Midbrain (tissue), 1 donor: ENCODE data around the gene SDK1.

Experiments
- DNase-seq: peaks from one replicate; lab custom pipeline; 2025; lab: John Stamatoyannopoulos, UW

The SDK1 gene

DNA sequence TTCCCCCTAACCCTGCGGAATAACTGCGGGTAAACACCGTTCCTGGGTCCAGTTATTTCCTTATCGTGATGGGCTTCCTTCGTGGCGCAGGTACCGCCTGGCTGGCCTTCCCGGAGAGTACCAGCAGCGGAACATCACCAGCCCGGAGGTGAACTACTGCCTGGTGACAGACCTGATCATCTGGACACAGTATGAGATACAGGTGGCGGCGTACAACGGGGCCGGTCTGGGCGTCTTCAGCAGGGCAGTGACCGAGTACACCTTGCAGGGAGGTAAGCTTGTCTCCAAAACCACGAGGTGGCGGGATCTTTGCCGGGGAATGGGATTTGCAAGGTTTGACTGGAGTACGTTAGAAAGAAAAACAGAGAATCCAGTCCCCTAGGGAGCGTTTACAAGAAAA is 716.0 kb downstream of the SDK1 start:
- no peak for DNase-seq

DNA sequence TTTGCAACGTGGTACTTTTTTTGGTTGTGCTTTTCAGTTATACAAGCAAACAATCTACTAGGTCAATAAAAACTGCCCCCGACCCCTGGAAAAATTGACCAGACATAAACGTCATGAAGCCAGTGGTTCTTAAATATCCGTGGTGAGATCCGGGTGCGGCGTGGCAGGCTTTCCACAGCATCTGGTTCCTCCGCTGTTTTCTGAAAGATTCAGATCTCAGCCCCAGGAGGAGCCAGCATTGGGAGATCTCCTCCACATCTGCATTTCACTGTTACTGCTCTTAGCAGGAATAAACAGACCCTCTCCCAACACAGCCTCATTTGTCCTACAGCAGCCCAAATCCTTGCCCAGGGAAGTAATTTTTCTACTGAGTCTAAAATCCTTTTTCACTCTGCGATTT is 716.7 kb downstream of the SDK1 start:
- DNase-seq, result no peak

DNA sequence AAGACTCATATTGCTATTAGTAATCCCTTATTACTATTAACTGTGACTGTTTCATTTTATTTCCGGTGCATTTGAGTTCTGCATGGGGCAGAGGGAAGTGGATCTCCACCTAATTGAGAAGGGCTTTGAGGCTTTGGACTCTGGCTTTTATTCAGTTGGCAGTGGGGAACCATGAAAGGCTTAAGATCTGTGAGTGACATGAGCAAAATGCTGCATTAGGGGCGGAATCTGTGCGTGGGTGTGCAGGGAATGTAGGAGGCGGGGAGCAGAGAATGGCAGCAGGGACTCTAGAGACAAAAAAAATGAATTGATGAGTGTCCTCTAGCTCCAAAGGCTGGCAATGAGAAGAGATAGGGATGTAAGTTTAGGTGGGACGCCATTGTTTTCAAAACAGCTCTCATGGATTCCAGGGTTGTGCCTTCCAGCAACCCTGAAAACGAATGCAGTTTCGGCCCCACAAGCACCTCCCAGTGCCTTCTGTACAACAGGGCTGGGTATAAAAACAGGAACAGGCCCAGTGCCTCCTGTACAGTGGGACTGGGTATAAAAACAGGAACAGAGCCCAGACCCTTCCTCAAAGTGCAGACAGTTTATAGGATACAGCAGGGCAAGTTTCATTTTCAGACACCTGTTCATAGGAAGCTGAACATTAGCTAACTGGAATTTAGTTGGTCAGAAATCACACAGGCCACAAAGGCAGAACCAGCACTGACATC is 717.7 kb downstream of the SDK1 start:
- no peak for DNase-seq

DNA sequence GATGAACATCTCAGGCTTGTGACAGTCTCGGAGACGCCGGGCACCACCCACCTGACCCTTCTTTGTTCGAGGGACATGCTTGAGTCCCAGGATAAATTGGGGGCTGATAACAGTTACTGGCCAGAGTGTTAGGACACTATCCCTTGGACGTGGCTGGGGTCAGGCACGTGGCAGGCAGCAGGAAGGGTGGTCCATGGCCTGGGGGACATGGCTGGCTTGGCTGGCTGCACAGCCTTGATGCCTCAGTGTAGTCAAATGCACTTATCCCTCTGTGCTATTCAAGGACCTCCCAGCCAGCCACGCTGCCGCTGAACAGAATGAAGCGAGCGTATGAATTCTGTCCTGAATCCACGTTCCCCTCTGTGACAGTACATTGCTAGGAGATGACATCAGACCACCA is 719.0 kb downstream of the SDK1 start:
- DNase-seq, result no peak

DNA sequence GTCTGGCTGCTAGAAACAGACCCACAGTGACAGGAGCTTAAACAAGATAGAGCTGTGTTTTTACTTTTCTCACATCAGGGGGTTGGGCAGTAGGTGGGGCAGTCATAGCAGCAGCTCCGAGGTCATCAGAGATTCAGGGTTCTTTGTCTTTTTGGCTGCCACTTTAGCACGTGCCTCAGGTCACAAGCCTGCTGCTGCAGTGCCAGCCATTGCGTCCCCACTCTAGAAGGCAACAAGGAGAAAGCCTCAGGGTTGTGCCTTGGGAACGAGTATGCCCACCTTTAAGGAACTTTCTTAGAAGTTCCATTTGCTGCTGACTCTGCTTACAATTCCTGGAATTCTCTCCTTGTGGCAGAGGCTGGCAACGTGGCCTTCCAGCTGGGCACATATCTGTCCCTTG is 720.4 kb downstream of the SDK1 start:
- no peak for DNase-seq

DNA sequence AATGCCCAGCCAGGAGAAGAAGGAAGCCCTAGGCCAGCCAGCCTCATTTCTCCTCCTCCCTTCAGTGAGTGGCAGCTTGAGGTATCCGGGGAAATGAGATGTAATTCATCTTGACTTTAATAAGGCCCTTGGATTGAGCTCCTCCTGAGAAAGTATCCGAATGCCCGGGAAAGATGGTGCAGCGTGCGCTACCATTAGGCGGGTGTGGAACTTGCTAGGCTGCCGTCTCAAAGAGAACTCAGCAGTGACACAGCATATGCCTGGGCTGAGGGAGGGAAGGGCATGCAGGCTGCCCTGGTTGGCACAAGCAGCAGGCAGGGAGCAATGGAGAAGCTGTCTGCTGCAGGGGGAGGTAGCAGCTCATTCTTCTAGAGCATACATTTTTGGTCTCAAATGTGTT is 721.2 kb downstream of the SDK1 start:
- no peak for DNase-seq

DNA sequence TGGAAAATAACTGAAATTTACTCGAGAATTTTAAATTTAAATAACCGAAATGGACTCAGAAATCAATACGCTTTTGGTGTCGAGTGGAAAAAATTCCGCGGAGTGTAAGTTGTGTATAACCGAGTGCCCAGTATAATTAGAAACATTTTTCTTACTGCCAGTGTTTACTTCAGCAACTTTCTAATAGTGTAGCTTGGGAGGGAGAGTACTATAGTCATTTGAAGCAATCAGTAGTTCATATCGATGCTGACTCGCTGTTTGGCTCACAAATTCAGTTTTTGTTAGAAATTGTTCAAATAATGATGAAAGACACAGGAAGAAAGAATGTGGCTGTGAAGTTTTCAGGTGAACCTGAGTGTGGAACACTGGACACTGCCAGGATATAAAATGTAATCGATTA is 722.5 kb downstream of the SDK1 start:
- DNase-seq, result no peak

DNA sequence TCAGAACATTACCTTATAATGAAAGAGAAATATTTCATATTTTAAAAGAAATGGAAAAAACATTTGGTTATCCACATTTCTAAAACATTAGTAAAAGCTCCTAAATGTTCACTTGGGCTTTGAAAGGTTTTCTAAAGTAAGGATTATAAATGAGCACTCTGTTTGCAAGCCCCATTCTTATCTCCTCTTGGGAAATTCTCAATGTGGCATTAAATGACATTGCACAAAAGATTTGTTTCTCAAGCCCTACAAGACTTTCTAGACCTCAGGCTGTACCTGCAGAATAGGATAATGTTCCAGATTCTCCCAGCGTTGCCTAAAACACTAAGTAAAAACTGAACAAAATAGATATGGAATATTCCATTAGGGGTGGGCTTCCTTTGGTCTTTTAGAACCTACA is 723.1 kb downstream of the SDK1 start:
- DNase-seq, result no peak

DNA sequence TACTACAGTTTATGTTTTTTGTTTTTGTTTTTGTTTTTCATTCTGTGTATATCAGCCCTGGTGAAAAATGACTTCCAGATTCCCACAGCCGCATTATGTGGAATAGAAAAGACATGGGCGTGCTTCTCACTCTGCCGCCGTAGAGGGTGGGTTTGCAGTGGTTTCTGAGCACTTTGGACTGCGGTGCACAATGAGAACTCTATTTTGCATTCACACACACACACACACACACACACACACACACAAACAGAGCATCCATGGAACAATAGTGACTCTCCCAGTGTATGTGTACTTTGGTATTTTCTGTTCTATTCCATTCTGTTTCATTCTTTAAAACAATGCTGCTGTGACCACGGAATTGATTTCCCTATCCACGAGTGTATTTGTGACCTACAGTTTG is 723.8 kb downstream of the SDK1 start:
- DNase-seq, result no peak

DNA sequence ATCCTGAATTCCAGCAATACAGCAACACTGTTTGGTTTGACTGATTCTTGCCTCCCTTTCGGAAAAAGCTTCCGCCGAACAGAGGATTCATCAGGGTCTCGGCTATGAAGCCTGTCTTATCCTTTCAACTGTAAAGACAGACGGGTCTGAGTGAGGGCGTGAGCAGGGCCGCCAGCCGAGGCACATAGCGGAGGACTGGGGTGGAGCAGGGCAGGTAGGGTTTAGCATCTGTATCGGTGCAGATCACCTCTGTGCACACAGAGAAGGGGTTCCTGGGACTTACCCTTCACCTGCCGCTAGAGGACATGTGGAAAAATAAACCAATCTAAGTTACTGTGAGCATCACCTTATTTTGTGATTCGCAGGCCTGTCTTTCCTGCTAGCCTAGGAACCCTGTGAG is 724.2 kb downstream of the SDK1 start:
- DNase-seq, result no peak

DNA sequence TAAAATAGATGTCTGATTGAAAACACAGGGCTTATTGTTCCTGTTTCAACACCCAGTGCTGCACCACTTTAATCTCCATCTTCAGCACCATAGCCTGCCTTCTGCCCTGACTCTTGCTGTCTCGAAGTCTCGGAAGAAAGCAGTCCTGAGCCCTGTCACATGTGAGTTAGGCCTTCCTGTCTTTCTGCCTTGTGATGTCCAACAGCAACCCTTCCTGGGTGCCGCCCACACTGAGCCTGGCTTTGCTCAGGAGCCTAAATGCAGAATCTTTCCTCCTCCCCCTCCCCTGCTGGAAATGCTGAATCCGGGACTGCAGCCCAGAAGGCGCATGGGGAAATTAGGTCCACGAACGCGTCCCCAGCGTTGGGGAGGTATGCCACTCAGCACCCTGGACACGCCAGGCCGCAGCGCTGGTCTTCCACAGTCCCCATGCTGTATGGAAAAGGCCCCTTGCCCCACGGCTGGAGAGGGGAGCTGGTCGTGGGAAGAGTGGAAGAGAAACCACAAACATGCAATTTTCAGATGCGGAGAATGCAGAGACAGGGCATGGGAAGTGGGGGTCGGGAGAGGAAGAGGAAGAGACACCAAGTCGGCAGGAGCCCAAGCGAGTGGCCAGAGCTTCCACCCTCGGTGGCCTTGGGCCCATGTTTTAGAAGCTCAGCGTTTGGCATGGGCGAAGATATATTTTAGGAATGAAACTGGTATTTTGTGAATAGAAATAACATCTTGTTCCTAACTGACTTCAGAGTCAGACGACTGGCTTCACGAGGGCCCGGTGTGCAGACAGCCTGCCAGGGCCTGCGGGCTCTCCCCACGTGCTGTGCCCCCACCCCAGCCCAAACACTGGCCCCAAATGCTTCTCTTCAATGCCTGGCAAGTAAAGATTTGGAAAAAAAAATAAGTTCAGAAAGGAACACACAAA is 724.9 kb downstream of the SDK1 start:
- no peak for DNase-seq

DNA sequence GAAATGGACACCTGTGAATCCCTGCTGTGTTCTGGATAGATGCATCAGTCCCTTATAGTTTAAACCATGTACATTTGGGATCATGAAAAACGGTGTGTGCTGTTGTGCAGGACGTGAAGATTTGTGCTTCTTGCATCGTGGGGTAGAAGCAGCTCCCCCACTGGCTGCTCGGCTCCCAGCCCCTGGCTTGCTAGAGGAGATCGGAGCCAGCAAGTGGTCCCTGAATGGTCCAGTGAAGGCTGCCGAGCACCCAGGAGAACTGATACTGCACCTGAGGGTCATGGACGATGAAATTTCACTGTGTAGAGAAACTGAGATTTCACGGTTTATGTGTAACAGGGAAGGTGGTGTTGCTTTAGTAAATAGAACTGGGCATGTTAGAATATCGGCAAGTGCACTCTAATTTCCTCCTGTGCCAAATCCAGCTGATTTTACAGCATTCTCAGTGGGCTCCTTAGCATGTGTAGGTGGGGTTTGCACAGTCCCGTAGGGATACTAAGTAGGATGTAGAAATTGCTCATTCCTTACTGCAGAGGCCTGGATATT is 726.0 kb downstream of the SDK1 start:
- DNase-seq, result no peak

DNA sequence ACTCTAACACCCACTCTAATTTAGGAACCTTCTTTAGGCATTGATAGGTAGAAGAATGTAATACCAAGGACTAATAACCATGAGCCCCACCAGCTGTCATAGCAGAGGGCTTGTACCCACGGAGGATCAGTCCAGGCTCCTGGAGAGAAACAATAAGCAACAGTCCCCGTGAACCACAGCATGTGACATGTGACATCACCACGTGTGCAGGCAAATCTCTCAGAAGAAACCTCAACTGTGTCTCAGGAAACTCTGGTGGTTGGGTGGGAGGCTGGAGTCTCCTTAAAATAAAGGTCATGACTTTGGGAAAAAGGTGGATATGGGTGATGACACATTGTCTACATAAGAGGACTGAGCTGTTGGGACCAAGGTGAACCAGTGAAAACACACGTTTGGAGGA is 727.2 kb downstream of the SDK1 start:
- DNase-seq, result no peak

DNA sequence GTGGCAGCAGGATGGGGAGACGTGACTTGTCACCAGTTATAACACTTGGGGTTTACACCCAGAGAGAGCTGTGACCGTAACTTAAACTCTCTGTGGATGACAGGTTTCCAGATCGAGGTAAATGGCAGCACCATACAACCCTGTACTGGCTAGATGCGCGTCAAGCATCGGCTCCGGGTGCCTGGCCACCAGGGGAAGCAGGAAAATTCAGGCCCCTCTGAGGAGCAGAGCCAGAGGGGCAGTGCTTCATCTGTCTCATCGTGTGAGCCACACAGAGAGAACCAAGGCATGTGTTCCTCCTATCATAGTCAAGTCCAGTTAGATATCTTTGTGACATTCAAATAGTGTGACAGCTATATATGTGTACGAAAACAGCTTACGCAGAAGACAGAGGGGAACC is 728.9 kb downstream of the SDK1 start:
- no peak for DNase-seq

DNA sequence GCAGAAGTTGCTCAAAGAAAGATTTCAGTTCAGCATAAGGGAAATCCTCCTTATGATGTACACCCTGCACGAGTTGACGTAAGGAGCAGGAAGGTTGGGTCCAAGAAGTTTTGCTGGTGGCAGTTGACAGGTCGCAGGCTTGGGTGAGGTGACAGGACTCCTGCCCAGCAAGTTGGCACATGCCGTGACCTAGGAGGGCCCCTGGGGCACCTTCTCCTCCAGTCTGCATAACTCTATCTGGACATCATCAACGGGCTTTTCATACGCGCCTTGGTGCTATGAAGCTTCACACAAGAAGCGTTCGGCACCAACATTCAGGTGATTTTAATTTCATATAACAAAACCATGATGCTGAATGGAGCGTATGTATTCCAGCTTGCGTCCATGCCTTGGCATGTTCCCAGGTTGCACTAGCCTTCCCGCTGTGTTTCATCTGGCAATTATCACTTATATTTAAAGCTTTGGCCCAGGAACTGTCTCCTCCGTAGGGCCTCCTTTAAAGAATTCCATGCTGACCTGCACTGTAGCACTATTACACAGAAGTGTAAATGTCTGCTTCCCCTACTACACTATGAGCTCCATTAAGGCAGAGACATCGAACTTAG is 729.4 kb downstream of the SDK1 start:
- no peak for DNase-seq

DNA sequence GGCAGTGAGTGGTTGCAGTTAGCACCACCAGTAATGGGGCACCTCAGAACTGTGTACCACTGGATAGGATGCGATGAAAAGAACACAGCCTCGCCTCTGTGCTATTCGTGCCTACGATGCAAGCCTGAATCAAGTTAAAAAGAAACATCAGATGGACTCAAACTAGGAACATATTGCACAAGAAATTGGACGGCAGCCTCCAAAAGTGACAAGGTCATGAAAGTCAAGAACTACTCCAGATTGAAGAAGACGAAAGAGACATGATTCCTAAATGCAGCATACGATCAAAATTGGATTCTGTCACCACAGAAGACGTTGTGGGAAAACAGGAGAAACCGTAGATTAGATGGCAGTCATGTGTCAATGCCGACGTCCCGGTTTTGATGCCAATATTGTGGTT is 732.9 kb downstream of the SDK1 start:
- no peak for DNase-seq

DNA sequence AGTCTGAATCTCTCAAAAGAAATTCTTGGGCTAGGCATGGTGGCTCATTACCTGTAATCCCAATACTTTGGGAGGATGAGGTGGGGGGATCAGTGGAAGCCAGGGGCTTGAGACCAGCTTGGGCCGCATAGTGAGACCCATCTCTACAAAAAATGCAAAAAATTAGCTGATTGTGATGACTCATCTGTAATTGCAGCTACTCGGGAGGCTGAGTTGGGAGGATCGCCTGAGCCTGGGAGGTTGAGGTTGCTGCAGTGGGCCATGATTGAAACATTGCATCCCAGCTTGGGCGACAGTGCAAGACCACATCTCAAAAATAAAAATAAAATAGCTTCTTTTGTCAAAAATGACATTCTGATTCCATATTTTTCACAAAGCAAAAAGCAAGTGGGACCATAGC is 736.3 kb downstream of the SDK1 start:
- DNase-seq, result no peak

DNA sequence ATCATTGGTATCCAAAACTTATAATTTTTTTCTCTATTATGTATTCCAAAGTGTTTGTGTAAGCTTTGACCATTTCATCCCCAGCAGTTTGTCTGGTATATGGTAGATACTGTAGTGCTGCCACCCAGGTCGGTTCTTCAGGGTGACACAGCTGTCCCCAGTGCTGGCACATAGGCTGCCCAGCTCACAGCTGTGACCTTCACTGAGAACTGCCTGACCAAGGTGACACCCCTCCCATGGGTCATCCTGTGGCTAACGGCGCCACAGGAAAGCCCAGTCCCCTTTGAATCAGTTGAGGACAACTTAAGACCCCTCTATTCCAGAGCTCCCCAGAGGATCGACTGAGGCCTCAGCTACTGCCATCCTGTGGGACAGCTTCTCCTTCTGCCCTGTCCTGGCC is 736.8 kb downstream of the SDK1 start:
- no peak for DNase-seq

DNA sequence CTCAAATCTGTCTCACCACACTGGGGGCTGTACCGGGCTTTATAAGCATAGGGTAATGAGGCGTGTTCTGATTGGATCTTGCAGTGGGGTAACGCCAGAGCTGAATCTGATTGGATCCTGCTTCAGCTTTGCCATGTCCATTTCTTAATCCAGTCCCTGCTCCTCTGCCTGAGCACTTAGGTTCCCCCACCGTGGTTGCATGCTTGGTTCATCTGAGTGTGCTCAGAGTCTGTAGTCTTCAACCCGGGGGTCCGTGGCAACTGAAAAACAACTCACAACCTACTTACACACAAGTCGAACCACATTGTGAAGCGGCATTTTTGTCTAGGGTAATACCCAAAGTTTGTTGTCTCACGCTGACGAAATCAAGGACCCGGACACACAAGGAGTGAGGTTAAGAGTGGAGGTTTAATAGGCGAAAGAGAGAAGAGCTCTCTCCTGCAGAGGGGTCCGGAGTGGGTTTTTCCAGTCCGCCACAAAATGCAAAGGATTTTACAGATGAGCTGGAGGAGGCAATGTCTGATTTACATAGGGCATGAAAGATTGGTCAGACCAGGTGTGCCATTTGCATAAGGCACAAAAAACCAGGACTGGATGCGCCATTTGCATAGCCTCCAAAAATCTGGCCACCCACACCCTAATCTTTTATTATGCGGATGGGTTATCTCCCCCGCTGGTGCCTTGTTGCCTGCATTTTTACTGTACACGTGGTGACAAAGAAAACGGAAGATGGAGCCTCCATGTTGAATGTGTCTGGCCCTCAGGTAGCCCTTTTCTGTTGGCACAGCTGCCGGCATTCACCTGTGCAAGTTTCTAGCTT is 739.3 kb downstream of the SDK1 start:
- no peak for DNase-seq

DNA sequence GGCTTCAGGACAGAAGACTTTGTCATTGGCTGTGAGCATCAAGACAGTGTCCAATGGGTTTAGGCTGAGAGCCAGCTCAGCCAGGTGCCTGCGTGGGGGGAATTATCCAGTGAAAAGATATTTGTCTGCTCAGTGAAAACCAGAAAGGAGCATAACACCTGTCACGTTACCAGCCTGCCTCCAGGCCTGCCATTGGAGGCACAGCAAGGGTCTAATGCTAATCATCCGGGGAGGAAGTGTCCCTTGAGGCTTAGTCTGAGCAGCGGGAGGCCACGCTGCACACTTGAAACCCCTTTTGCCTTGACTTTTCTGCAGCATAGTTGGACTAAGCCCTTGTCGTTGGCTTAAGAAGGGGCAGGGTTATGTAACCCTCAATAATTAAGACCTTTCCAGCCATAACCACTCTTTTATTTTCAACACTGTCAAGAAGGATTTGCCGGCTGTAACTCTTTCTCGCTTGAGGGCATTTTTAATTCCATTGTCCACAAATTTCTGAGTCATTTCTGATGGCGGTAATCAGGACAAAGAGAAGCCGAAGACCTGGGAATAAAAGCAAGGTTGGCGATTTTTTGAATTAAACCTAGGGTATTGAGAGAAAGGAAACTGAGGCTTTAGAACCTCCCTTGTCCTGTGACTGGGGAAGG is 741.5 kb downstream of the SDK1 start:
- DNase-seq, result no peak

DNA sequence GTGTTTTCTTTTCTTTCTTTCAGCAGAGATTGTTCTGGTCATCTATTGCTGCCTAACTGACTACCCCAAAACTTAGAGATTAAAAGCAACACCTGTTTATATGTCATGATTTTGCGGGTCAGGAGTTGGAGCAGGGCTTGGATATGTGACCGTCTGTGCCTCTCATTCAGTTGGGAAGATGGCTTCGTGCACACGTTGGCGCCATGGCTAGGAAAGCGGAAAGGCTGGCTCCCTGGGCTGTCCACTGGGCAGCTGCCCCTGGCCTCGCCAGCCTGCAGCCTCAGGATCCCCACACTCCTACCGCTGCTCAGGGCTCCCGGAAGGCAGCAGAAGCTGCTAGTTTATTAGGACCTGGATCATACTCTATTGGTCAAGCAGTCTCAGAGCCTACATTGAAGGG is 742.9 kb downstream of the SDK1 start:
- DNase-seq, result no peak
